GM18868 (cell line): ENCODE data around the gene DEFB118.
"Not testable (repeated sequence)": the region's sequence is repeated elsewhere in the genome, so short reads cannot be mapped to it uniquely, and the experiment has no call there.

ENCODE experiments used
- ATAC-seq: cut with Tn5 transposase; IDR thresholded peaks from one replicate; pipeline ENCODE4 v1.9.1; 2021; ENCODE audit warnings: mild to moderate bottlenecking, moderate library complexity; ENCODE audit not compliant: unreplicated experiment

The DEFB118 gene, protein sequence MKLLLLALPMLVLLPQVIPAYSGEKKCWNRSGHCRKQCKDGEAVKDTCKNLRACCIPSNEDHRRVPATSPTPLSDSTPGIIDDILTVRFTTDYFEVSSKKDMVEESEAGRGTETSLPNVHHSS

DNA sequence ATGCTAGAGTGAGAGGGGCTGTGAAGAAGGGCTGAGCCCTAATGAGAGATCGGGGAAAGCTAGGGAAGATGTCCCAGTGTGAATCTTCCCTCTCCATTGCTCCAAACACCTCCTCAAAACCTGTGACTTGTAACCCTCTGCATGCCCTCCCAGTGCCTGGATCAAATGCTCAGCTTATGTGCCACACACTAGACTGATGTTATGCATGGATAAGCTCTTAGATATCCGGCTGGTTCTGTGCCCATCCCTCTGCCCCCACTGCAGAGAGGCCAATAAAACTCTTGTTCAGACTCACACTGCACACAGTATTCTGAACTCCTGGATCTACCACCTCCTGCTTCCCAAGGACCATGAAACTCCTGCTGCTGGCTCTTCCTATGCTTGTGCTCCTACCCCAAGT is at the start of gene DEFB118:
Gene DEFB118, plus strand, starts transcription at position 301 of the 400 bp plus-strand sequence. Its CDS starts 50 bp downstream, at position 351.
- ATAC-seq, result no peak

DNA sequence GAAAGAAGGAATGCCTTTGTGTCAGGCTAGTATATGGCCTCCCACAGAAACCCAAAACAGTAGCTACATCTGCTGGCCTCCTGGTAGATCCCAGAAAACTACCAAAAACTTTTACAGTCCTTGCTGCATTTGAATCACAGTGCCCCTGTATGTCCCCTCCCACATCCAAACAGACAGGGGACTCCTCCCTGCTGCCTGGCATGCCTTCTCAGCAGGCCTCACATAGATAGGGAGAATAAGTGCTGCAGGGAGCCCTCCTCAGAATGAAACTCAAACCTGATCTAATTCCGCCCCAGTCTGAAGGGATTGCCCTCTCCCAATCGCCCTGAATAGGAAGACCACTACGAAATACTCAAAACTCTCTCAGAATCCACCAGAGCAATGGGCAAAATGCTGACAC is 45.9 kb upstream of the DEFB118 start:
- ATAC-seq, result no peak

DNA sequence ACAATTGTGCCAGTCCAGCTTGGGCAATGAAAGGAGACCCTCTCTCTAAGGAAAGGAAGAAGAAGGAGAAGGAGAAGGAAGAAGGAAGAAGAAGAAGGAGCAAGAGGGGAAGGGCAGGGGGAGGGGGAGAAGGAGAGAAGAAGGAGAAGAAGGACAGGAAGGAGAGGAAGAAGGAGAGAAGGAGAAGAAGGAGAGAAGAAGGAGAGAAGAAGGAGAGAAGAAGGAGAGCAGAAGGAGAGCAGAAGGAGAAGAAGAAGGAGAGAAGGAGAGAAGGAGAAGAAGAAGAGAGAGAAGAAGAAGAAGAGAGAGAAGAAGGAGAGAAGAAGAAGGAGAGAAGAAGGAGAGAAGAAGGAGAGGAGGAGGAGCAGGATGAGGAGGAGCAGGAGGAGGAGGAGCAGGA is 37.5 kb upstream of the DEFB118 start:
- ATAC-seq, result no peak

DNA sequence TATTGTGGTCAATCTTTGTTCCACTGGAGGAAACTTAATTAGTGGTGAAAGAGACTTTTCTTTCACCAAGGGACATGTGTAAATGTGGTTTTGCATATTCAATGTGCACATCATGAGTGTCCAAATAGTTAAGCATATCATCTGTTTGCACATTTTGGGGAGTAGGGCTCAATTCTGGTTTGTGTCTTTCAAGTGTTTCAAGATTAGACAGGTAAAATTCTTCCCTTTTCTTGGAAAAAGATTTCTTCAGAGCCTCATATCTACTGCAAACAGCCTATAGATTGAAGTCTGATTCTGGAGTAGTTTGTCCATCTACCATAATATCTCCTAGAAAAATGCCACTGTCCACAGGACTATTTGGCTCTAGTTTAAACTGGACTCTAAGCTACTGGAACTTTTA is 26.9 kb upstream of the DEFB118 start:
- ATAC-seq, result no peak

DNA sequence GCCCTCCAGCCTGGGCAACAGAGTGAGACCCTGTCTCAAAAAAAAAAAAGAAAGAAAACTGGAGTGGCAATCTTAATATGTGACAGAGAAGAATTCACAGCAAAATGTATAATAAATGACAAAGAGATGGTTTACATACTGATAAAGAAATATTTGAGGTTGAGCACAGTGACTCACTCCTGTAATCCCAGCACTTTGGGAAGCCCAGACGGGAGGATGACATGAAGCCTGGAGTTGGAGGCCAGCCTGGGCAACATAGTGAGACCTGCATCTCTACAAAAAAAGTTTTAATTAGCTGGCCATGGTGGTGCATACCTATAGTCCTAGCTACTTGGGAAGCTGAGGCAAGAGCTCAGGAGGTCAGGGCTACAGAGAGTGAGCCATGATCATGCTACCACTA is 12.4 kb upstream of the DEFB118 start:
- no peak for ATAC-seq

DNA sequence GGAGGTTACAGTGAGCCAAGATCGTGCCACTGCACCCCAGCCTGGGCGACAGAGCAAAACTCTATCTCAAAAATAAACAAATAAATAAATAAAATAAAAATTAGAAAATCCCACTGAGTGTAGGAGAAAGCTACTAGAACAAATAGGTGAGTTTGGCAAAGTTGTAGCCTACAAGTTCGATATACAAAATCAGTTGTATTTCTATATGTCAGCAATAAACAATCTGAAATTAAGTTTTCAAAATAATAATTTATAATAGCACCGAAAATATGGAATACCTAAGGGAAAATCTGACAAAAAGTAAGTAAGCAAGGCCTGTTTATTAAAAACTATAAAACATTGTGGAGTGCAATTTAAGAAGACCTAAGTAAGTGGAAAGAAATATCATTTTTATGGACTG is 5.1 kb upstream of the DEFB118 start:
- no peak for ATAC-seq

DNA sequence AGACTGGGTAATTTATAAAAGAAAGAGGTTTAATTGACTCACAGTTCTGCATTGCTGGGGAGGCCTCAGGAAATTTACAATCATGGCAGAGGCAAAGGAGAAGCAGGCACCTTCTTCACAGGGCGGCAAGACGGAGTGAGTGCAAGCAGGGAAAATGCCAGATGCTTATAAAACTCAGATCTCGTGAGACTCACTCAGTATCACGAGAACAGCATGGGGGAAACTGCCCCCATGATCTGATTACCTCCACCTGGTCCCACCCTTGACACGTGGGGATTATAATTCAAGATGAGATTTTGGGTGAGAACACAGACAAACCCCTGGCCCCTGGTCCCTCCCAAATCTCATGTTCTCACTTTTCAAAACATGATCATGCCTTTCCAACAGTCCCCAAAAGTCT is 4.1 kb upstream of the DEFB118 start:
- ATAC-seq, result not testable (repeated sequence)

DNA sequence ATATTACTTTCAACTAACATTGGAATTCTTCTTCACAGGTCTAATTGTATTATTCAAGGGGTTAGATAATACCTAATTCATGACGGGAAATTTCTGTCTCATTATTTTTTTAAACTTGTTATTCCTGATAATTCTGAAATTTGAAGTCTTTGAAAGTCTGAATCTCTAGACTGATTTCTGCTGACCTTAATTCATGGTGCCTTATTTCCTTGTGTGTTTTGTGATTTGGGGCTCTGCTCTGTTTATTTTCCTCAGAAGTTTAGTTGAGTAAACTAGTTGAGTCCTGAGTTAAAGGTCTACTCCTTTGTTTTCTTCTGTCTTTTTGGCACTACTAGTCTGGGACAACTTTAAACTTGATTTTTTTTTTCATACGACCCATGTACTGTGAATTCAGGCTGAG is 5.9 kb downstream of the DEFB118 start:
- no peak for ATAC-seq

DNA sequence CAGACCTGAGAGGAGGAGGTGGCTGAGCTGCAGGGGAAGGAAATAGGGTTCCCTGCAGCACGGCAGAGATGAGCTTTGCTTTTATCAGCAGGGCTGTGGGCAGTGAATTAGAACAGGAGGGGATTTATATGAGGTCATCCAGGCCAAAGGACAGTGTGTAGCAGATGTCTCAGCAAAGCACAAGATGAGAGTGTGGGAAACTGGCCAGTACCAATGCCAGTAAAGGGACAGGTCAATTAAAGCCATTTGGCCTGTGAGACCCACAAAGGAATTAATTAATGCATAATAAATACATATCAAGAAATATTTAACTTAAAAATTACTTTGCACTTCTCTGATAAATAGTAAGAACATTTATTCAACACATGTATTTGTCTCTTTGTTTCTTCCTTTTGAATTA is 22.1 kb downstream of the DEFB118 start, which contains the start of gene DEFB119:
Gene DEFB119, minus strand, starts transcription at position 101 of the 400 bp plus-strand sequence. CDS start 107 bp downstream, outside the sequence.
- ATAC-seq, result no peak

DNA sequence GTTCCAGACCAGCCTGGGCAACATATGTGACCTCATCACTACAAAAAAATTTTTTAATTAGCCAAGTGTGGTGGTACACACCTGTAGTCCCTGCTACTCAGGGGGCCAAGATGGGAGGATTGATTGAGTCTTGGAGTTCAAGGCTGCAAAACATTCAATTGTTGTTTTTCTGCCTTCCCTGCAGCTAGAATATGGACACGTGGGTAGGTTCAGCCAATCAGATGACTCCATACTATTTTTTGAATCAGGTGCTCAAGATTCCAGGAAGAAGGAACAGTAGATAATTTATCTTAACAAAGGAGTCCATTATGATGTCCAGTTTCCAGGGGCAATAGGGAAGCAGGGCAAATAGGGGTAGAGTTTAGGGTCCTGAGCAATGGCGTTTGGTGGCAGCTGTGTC is 24.4 kb downstream of the DEFB118 start:
- no peak for ATAC-seq

DNA sequence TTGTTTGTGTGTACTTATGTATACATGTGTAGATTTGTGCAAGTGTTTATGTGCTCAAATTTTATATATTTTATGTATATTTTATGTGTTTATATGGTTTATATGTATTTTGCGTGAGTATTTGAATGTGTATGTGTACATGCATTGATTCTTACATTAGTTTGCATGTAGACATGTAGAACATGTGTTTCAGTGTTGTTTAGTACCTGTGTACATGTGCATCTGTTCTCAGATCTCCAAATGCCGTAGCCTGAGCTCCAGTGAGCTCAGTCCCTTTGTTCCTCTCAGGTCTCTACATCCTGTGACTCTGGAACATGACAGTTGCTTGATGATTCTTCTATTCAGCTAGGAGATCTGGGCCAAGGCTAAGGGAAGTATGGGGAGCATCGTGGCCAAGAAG is 26.5 kb downstream of the DEFB118 start:
- ATAC-seq, result no peak

DNA sequence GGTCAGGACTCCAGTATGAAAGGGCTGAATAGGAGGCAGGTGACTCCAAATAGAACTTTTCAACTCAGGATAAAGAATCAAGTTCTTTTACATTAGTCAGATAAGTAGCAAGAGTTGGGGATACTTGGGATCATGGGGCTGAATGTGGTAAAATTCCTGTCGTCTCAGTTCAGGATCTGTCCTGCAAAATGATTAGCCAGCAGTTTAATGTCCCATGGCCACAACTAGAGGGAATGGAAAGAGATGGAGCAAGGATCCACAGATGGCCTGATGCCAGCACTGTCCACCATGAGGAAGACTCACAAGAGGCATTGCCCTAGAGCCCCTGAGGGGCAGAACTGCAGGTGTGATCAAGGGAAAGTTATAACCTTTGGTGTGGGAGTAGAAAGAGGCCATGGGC is 35.5 kb downstream of the DEFB118 start:
- ATAC-seq, result no peak

DNA sequence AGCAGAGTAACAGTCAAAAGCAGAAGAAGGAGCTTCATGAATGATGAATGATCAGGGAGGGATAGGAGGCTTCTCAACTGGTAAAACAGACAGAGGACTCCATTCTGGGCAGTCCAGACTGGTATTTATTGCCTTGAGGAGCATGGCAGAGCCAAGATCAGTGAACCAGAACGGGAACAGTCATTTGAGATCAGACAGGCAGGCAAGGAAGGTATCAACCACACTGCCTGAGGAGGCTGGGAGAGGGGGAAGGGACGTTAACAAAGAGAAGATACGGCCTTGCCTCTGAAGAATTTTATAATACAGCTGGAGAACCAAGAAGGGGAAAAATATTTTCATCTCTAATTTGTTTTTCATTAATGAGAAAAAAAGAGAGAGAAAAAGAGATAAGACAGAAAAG is 37.7 kb downstream of the DEFB118 start, which contains the start of gene DEFB121:
Gene DEFB121, minus strand, starts transcription at position 101 of the 400 bp plus-strand sequence. Its CDS starts 63 bp downstream, at position 38.
- no peak for ATAC-seq

DNA sequence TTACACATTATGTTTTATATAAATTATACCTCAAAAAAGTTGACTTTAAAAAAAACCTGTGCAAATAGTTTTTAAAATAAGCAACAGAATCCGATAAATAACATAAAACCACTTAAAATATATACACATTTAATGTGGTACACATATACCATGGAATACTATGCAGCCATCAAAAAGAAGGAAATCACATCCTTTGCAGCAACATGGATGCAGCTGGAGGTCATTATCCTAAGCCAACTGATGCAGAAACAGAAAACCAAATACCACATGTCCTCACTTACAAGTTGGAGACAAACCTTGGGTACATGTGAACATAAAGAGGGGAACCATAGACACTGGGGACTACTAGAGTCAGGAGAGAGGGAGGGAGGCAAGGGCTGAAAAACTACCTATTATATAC is 41.6 kb downstream of the DEFB118 start:
- no peak for ATAC-seq

DNA sequence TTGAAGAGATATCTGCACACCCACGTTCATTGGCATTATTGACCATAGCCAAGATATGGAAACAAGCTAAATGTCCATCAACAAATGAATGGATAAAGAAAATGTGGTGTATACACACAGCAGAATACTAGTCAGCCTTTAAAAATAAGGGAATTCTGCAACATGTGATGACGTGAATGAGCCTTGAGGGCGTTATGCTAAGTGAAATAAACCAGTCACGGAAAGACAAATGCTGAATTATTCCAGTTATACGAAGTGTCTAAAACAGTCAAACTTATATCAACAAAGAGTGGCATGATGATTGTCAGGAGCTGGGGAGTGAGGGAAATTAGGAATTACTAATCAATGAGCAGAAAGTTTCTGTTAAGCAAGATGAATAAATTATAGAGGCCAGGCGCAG is 46.0 kb downstream of the DEFB118 start:
- ATAC-seq, result no peak

DNA sequence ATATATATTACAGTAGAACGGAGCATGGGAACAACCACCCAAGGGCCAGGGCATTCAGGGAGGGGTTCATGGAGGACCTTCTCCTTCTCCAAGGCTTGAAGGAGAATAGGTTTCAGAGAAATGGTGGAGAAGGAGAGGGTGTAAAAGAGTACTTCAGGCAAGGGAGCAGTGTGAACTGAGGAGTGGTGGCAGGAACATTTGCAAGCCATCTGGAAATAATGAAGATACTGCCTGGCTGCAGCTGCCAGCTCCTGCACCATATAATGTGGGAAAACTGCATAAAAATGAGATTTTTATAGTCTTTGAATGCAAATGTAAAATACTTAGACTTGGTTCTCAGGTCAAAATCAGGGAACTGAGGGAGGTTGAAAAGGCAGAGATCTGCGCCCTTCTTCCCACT is 47.3 kb downstream of the DEFB118 start:
- no peak for ATAC-seq

DNA sequence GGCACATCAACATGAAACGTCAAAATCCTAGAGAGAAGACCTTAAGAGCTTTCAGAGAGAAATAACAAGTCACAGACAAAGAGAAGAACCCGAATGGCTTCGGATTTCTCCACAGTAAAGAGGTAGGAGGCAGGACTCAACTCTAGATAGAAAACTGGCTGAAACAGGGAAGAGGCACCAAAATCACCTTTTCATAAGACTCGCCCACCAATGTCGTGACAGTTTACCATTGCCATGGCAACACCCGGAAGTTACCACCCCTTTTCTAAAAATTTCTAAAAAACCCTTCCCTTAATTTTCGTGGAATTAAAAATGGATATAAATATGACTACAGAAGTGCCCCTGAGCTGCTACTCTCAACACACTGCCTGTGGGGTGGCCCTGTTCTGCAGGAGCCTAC is 49.9 kb downstream of the DEFB118 start:
- no peak for ATAC-seq
